GM21367 (cell line): Measurements from ENCODE around the gene GLS.
"Not testable (repeated sequence)": the region's sequence is repeated elsewhere in the genome, so short reads cannot be mapped to it uniquely, and the experiment has no call there.

Experiments used
- ATAC-seq: cut with Tn5 transposase; IDR thresholded peaks from one replicate; pipeline ENCODE4 v1.9.1; 2021; ENCODE audit not compliant: unreplicated experiment

The GLS gene

GRCh38 chr2:190855245-190855644 lies 25.4 kb upstream of the GLS start:
- no peak for ATAC-seq

- ATAC-seq, result no peak
Observed at GRCh38 chr2:190856985-190857384, 23.6 kb upstream of the GLS start.

GRCh38 chr2:190858817-190859216 lies 21.8 kb upstream of the GLS start:
- no peak for ATAC-seq

GRCh38 chr2:190859347-190860297 lies 21.0 kb upstream of the GLS start:
- no peak for ATAC-seq

- ATAC-seq, result no peak
Observed at GRCh38 chr2:190860985-190861680, 19.5 kb upstream of the GLS start.

GRCh38 chr2:190862128-190862527 lies 18.5 kb upstream of the GLS start:
- ATAC-seq, result not testable (repeated sequence)

GRCh38 chr2:190862571-190862991 lies 18.0 kb upstream of the GLS start:
- ATAC-seq, result no peak

GRCh38 chr2:190863946-190864345 lies 16.7 kb upstream of the GLS start:
- ATAC-seq, result no peak

GRCh38 chr2:190864375-190864774 lies 16.2 kb upstream of the GLS start:
- no peak for ATAC-seq

GRCh38 chr2:190867212-190867611 lies 13.4 kb upstream of the GLS start:
- ATAC-seq, result no peak

GRCh38 chr2:190867832-190868231 lies 12.8 kb upstream of the GLS start:
- ATAC-seq, result no peak

- ATAC-seq, result no peak
Observed at GRCh38 chr2:190869721-190870120, 10.9 kb upstream of the GLS start.

GRCh38 chr2:190873451-190873850 lies 7.2 kb upstream of the GLS start:
- not testable (repeated sequence) for ATAC-seq

GRCh38 chr2:190875891-190876290 lies 4.7 kb upstream of the GLS start:
- no peak for ATAC-seq

GRCh38 chr2:190876631-190877030 lies 4.0 kb upstream of the GLS start:
- ATAC-seq, result no peak

- ATAC-seq, result no peak
Observed at GRCh38 chr2:190877436-190877835, 3.2 kb upstream of the GLS start.

- no peak for ATAC-seq
Observed at GRCh38 chr2:190879474-190880377, 895 bp upstream of the GLS start.

- ATAC-seq, result no peak
Observed at GRCh38 chr2:190881084-190881597, 520 bp downstream of the GLS start.

- ATAC-seq, result peak; percentile 54
Observed at GRCh38 chr2:190881598-190882410, 1.2 kb downstream of the GLS start.

- ATAC-seq, result peak; percentile 7
Observed at GRCh38 chr2:190882411-190882766, 1.8 kb downstream of the GLS start.
